ENCODE data around the gene GNAT1.

GRCh38 chr3:50146316-50146901, 45.0 kb upstream of the GNAT1 start:
- no peak for TF ChIP-seq CREB5 (CRISPR knock-in tag; IDR thresholded peaks at IDR 0.05; ENCODE audit: low read depth)
- no peak for TF ChIP-seq ZNF565 (CRISPR knock-in tag; conservative IDR thresholded peaks at IDR 0.05; ENCODE audit: low read depth)
- no peak for TF ChIP-seq ARNTL (CRISPR knock-in tag; IDR thresholded peaks at IDR 0.05; ENCODE audit: borderline replicate concordance, low read depth)
- no peak for TF ChIP-seq RARB (CRISPR knock-in tag; IDR thresholded peaks at IDR 0.05)
- TF ChIP-seq POU6F1 (CRISPR knock-in tag; IDR thresholded peaks at IDR 0.05; ENCODE audit: borderline replicate concordance, low read depth): no peak

Data from SK-N-SH treated with all-trans-retinoic acid at 6 μM for 48 hours (cell line).